Mammary epithelial cell (primary cell): Measurements from ENCODE around the gene SNX8.

Experiments
- CTCF ChIP-seq, 2 donors: IDR thresholded peaks in 1 of 2; conservative IDR thresholded peaks in 1 of 2; 2 replicates each; pipeline ENCODE4 v1.5.1; 2011 to 2012; ENCODE audit warnings: inconsistent platforms in 2 of 2, low read length in 2 of 2, mild to moderate bottlenecking in 2 of 2, control low read depth in 1 of 2, low read depth in 1 of 2; ENCODE audit not compliant: insufficient read depth in 1 of 2; ENCODE audit errors: extremely low read depth in 1 of 2
- EZH2 ChIP-seq: IDR thresholded peaks from 2 replicates; pipeline ENCODE4 v1.6.1; 2012; ENCODE audit warnings: low read length, inconsistent platforms, borderline replicate concordance

- TF ChIP-seq CTCF (conservative IDR thresholded peaks at IDR 0.05 in 1 of 2, IDR thresholded peaks at IDR 0.05 in 1 of 2; ENCODE audit: extremely low read depth in 1 of 2, insufficient read depth in 1 of 2, low read depth in 1 of 2, low read length in 2 of 2) (no peak), EZH2 (no peak)
Measured at GRCh38 chr7:2359610-2360009, 45.4 kb upstream of the SNX8 start.
